GM12874 (cell line): Measurements from ENCODE around the gene PLEKHH1.
A peak's percentile ranks its signal among the peaks of the same experiment; 100 is the strongest.

Source experiments
- TF ChIP-seq, protein P1 (sequence below): IDR thresholded peaks from 2 replicates; pipeline ENCODE4 v1.5.1; 2011; ENCODE audit warnings: low read depth, mild to moderate bottlenecking, control low read depth, low read length, moderate library complexity; ENCODE audit not compliant: insufficient read depth

Gene PLEKHH1

DNA sequence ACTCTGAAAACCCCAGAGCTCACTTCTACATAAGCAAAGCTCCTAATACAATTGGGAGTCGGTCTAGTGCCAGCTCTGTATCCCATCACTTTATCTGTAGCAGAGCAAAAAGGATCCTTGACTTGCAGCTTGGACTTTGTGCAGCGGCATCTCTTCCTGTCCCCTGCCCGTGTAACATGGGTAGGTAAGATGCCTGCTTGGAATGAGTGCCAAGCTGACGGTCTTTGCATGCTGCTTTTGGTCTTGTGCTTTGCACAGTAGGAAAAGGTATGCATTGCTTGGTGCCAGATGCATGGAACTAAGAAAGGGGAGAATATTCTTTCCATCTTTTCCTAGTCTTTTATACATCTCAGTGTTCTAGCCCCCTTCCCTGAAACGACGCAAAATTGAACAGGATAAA lies 6.9 kb upstream of the PLEKHH1 start:
- TF ChIP-seq, protein P1, sequence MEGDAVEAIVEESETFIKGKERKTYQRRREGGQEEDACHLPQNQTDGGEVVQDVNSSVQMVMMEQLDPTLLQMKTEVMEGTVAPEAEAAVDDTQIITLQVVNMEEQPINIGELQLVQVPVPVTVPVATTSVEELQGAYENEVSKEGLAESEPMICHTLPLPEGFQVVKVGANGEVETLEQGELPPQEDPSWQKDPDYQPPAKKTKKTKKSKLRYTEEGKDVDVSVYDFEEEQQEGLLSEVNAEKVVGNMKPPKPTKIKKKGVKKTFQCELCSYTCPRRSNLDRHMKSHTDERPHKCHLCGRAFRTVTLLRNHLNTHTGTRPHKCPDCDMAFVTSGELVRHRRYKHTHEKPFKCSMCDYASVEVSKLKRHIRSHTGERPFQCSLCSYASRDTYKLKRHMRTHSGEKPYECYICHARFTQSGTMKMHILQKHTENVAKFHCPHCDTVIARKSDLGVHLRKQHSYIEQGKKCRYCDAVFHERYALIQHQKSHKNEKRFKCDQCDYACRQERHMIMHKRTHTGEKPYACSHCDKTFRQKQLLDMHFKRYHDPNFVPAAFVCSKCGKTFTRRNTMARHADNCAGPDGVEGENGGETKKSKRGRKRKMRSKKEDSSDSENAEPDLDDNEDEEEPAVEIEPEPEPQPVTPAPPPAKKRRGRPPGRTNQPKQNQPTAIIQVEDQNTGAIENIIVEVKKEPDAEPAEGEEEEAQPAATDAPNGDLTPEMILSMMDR: no peak

DNA sequence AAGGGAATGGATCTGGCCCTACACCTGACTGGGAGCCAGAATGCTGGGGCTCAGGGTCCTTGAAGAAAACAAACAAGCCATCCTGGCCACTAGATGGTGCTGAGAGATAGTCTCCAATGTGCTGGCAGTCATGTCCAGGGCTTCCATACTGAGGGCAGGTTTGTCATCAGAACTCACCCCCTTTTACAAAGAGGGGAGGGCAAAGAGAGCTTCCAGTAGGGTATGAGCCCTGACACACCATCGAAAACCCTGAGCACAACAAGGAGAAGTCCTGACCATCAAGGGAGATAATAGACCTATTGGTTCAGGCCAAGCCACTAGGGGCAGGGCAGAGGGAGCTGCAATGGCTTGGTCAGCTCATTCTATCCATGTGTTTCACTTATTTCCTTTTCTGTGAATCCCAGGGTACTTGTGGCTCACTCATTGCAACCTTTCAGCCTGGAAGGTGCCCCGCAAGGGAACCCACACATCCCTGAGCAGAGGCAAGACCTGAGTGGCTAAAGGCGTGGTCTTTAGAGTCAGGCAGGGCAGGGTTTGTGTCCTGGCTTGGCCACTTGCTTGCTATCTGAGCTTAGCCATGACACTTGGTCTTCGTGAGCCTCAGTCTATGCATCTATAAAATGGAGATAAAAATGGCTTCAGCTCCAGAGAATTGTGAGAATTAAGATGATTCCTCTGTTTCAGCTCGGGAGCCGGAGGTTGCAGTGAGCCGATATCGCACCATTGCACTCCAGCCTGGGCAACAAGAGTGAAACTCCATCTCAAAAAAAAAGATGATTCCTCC lies 6.2 kb upstream of the PLEKHH1 start:
- TF ChIP-seq, protein P1: peak; percentile 66; the same call in 1 of the 2 replicates

DNA sequence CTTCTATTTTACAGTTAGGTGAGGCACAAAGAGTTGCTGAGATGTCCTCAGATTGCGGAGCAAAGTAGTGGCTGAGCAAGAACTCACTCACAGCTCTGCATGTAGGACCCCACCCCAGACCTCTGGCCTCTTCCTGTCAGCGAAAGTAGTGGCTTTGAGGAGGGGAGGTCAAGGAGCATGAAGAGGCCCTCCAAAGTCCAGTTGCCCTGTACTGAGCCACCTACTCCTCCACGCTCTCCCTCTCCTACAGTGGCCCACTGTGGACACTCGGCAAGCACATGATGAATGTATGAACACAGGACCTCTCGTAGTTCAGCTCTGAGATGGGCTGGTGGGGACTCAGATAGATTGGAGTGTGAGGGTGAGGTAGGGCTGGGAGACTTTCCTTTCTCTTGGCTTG lies 5.3 kb upstream of the PLEKHH1 start:
- TF ChIP-seq, protein P1: no peak

- TF ChIP-seq, protein P1: no peak
Measured at GRCh38 chr14:67528276-67528675, 4.8 kb upstream of the PLEKHH1 start.

- TF ChIP-seq, protein P1: no peak
Measured at GRCh38 chr14:67529947-67530935, 2.8 kb upstream of the PLEKHH1 start.

- TF ChIP-seq, protein P1: no peak
Measured at GRCh38 chr14:67532606-67532997, 488 bp upstream of the PLEKHH1 start.

DNA sequence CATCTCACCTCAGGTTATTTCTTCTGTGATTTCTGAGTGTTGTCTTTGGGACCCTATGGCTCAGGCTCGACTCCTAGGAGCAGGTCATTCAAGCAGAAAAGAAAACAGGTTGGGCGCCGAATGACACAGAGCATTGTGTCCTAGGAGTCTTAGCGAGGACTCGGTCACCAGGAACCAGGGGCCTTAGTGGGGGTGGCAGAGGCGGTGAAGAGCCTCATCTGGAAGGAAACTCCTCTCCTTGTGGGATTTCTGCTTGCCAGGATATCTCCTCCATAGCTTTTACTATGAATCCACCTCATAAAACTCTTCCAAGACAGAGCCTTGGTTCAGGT lies 630 bp downstream of the PLEKHH1 start:
- TF ChIP-seq, protein P1: no peak
